GM19452 (cell line): ENCODE data around the gene FAM76B.

ENCODE experiments used
- ATAC-seq: cut with Tn5 transposase; IDR thresholded peaks from one replicate; pipeline ENCODE4 v1.9.1; 2021; ENCODE audit not compliant: unreplicated experiment

Gene FAM76B

DNA sequence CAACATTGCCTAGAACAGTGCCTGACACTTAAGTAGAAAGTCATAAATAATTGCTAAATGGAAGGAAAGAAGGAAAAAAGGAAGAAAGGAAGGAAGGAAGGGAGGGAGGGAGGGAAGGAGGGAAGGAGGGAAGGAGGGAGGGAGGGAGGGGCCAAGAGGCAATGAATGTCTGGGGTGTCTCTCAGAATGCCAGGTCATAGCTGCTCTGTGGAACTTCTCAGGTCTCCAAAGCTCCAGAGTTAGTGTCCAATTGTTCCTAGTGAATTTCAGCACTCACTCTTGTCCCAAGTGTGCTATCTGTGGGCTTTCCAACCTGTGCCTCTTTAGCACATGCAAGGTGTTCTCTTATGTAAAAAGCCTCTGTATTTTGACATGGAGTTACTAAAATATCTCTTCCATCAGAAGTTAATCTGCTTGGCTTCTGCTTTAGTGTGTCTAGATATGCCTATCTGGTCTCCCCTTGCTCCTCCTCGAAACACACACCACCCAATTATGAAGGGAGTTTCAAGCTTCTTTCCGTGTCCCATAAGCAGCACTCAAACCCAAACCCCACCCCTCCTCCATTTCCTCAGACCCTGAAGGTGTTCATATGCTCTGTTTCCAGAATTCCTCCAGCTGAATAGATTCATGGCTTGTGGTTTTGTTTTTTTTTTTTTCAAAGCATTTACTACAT, 56.5 kb downstream of the FAM76B start:
- ATAC-seq = no peak

DNA sequence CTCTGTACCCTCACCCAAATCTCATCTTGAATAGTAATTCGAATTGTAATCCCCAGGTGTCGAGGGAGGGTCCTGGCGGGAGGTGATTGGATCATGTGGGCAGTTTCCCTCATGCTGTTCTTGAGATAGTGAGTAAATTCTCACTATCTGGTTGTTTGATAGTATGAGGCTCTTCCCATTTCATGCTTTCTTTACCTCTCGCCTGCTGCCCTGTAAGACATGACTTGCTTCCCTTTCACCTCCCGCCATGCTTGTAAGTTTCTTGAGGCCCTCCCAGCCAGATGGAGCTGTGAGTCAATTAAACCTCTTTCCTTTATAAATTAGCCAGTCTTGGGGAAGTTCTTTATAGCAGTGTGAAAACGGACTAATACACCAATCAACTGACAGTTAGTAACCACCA, 60.1 kb downstream of the FAM76B start:
- no peak for ATAC-seq

DNA sequence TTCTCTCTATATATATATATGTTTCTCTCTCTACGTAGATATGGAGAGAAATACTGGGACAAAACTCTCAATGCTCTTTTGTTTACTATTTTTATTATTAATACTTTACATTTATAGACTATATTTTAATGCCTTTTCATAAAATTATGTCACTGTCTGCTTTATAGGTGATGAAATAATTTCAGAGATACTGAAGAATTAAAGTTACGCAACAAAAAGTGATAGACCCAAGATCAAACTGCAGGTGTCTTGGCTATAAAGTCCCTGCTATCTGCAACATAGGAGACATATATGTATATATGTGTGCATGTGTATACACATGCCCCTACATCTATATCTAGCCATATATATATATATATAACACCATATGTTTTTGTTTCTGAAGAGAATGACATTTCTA, 60.8 kb downstream of the FAM76B start:
- no peak for ATAC-seq

DNA sequence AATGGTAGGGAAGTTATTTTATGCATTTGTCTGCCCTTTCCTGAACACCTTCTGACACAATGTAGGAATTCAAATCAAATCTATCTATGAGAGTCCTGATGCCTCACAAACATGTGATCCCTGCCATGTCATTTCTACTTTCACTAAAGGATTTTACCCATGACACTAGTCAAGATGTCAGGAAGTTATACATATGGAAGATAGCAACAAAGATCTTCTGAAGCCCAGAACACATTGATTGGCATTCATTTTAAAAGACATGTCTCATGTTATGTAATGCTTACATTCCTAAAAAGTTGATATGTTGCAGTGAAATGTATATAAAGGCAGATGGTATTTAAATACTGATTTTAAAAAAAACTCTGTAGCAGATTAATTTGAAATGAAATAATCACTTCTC, 61.5 kb downstream of the FAM76B start:
- no peak for ATAC-seq

DNA sequence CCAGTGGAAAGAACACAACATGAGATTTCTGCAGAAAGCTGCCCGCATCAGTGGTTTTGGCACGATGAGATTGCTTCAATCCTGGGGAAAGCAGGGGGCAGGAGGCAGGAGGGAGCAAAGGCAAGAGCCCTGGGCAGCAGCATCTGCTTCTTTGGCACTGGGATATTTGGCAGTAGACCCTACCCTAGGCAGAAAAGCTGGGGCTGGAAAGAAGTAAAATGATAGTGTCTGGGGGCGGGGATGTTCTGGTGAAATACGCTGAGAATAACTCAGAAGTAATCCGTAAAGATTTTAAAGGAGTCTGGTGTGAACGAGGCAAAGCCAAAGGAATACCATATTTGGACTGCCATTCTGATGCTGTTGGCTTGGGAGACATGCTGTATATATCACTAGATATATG, 62.0 kb downstream of the FAM76B start:
- ATAC-seq = no peak

DNA sequence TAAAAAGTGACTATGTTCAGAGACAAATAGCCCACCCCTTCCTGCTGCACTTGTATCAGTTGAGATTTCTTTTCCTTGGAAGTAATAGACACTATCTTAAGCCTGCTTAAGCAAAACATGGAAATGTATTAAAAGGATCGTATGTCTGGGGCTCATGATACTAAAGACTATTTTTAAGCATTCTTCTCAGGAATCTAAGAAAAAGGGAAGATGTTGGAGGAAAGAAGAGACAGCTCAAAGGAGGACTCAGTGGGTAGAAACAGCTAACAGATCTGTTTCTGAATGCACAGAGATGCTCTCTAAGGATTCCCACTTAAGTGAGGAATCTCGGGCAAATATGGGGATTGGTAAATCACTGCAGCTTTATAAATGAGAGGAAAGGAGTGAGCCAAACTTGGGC, 62.5 kb downstream of the FAM76B start:
- ATAC-seq = no peak

DNA sequence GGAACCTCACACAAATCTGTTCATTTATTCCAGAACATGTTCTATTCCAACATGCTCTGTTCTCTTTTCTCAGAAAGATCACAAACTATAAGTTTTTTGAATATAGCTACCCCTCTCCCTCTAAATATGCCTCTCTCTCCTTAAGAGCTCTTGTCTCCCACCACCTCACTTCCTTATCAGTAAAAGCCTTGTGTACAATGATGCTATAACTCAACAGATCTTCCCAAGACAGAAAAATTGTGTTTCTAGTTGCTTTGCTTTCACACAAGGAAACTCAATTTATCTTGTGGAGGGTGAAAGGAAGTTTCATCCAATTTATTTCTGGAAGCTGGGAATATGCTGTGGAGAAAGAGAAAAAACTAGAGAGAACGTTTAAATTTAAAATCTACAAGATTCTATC, 64.4 kb downstream of the FAM76B start:
- ATAC-seq = no peak

DNA sequence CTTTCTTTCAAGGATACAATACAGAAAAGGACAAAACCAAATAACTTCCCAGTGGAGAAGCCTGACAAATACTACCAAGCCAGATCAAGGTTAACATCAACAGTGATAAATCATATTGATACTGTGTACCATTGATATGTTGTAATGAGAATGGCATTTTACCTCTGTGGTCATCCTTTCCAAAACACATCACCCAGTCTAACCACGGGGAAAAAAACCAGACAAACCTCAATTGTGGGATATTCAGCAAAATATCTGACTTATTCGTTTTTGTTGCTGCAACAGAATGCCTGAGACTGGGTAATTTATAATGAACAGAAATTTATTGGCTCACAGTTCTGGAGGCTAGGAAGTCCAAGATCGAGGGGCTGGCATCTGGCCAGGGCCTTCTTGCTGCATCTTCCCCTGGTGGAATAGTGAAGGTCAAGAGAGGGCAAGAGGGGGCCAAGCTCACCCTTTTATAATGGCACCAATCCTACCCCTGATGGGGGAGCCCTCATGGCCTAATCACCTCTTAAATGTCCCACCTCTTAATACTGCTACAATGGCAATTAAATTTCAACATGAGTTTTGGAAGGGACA, 66.1 kb downstream of the FAM76B start:
- ATAC-seq = no peak

DNA sequence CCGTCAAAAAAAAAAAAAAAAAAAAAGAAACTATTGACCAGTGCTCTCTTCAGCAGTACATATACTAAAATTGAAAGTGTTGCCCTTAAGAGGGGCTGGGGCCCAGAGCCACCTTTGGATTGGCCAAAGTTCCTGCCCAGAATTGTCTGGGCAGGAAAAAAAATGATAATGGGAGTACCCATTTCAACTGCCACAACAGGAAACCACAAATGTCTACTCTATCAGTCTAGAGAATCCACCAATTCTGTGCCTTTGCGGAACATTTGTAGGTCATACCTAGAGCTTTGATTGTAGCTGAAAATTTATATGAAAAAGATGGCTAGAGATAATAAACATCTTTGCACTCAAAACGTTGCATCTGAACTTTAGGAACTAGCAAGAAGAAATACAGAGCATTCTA, 69.4 kb downstream of the FAM76B start:
- no peak for ATAC-seq
